C4-2B (cell line): Measurements from ENCODE around the gene ATAD3C.

ENCODE experiments used
- H3K27ac ChIP-seq: fragments of 450-650 bp; 2 replicates; pipeline ENCODE4 v1.5.1; 2017
- ZFX ChIP-seq: fragments of 450-650 bp; IDR thresholded peaks from 2 replicates; pipeline ENCODE4 v1.6.1; 2017
- TF ChIP-seq, protein P1 (sequence below): fragments of 450-650 bp; conservative IDR thresholded peaks from 2 replicates; pipeline ENCODE4 v1.5.1; 2017; ENCODE audit warnings: mild to moderate bottlenecking

The ATAD3C gene

GRCh38 chr1:1418464-1419362 lies 30.8 kb upstream of the ATAD3C start:
- peak; percentile 68; the same call in 1 of the 2 replicates for TF ChIP-seq ZFX
- TF ChIP-seq, protein P1, sequence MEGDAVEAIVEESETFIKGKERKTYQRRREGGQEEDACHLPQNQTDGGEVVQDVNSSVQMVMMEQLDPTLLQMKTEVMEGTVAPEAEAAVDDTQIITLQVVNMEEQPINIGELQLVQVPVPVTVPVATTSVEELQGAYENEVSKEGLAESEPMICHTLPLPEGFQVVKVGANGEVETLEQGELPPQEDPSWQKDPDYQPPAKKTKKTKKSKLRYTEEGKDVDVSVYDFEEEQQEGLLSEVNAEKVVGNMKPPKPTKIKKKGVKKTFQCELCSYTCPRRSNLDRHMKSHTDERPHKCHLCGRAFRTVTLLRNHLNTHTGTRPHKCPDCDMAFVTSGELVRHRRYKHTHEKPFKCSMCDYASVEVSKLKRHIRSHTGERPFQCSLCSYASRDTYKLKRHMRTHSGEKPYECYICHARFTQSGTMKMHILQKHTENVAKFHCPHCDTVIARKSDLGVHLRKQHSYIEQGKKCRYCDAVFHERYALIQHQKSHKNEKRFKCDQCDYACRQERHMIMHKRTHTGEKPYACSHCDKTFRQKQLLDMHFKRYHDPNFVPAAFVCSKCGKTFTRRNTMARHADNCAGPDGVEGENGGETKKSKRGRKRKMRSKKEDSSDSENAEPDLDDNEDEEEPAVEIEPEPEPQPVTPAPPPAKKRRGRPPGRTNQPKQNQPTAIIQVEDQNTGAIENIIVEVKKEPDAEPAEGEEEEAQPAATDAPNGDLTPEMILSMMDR, result no peak
- H3K27ac ChIP-seq, result peak overlapping the region; percentile 16

- TF ChIP-seq, protein P1, result no peak
- peak overlapping the region; percentile 50; the same call in 1 of the 2 replicates for H3K27ac ChIP-seq
Observed at GRCh38 chr1:1419363-1419812, 30.1 kb upstream of the ATAD3C start.

DNA sequence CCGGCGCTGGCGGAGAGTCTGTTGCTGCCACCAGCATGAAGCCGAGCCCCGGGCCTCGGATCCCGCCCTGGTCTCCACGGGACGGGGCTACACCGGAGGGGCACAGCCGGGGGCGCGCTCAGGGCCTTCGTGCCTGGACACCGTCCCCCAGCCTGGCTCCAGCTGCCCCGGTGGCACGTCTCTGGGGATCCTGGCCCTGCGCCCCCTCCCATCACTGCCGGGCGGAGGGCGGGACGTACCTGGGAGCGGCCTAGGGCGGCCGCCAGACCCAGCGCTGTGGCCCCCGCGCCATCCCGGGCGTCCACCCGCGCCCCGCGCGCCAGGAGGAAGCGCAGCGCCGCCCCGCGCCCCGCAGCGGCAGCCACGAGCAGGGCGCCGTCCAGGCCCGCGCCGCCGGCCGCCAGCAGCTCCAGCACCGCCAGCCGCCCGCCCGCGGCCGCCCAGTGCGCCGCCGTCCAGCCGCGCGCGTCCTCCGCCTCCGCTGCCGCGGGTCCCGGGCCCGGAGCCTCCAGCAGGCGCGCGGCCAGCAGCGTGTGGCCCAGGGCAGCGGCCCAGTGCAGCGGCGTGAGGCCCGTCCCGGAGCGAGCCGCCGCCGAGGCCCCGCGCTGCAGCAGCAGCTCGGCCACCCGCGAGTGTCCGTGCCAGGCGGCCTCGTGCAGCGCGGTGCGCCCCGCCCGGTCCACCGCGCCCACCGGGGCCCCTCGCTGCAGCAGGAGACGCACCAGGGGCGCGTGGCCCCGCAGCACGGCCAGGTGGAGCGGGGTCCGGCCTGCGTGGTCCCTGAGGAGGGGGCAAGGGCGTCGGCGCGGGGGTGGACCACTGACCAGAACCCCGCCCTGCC lies 29.5 kb upstream of the ATAD3C start:
- TF ChIP-seq, protein P1, result no peak; the same call in 1 of the 2 replicates
- peak; percentile 88; the same call in 1 of the 2 replicates for TF ChIP-seq ZFX
- H3K27ac ChIP-seq, result peak overlapping the region; percentile 50

DNA sequence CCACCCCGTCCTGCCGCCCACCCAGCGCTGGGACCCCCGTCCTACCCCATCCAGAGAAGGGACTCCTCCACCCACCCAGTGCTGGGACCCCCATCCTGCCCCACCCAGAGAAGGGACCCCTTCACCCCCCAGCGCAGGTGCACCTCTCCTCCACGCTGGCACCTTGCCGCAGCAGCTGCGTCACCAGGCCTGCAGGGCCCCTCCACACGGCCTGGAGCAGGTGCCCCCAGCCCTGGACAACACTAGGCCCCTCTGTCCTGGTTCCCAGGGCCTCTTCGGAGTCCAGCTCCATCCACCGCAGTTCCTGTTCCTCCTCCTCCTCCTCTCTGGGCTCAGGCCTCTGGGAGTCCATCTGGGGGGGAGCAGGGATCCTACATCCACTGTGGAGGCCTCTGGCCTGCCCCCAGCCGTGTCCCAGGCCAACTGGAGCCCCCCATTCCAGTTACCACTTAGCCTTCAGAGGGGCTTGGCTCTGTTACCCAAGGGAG lies 28.8 kb upstream of the ATAD3C start:
- H3K27ac ChIP-seq, result peak overlapping the region; percentile 50
- no peak for TF ChIP-seq ZFX
- TF ChIP-seq, protein P1, result no peak

DNA sequence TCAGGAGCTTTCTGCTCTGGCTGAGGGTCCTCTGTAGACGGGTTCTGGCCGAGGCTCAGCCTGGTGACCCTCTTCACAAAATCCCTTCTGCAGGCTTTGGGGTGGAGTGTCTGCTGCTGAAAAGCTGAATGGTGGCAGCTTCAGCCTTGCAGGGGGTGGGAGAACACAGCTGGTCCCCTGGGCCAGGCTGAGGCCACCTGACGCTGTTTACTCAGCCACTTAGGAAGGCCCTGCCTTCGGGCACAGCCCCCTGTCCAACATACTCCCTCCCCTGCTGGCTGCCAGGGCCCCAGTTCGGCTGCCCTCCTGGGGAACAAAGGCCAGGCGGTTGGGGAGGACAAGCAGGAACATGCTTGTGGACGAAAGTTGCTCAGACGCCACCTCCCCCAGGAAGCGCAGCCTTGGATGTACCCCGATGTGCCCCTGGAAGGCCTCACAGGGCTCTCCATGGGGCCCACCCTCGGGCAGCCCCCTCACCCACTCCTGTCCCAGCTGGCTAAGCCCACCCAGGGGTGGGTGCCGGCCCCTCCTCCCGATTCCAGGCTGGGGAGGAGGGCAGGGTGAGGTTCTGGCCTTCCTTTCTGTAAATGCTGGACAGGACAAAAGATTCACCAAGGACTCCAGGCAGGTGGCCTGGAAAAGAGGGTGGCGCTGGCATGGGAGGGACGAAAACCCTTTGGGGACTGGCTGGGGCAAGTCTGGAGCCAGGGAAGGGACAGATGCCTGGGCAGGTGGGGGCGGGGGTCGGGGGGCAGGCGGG lies 28.2 kb upstream of the ATAD3C start, which contains the start of gene ANKRD65:
Gene ANKRD65 (minus strand): TSS at position 130 of the 760 bp plus-strand sequence. CDS start 271 bp downstream, outside the sequence.
- peak within 1 kb of the TSS; percentile 50 for H3K27ac ChIP-seq
- TF ChIP-seq ZFX, result no peak
- TF ChIP-seq, protein P1, result no peak

DNA sequence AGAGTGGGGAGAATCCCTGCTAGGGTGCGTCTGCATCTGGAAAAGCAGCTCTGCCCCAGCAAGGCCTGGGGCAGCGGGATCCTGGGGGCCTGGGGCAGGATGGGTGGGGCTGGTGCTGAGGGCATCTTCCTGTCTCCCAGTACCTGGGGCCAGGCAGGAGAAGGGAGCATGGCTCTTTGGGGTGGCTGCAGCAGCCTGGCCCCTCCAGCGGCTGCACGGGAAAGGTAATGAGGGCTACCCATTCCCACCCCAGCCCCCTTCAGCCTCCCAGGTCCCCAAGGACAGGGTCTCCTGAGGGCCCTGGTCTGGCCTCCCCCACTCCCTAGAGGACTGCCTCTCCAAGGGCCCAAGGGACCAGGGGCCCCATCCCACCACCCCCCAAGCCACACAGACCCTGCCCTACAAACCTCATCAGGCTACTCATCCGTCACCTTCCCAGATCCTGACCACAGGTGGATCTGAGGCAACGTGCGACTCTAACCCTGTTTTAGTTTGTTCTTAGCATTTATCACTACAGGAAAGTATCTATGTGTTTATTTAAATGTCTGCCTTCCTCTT lies 27.5 kb upstream of the ATAD3C start:
- no peak overlapping the region for H3K27ac ChIP-seq
- no peak for TF ChIP-seq ZFX
- TF ChIP-seq, protein P1, result no peak
